ENCODE data around the gene ZNRF4. TPM values are rescaled to one million over a fixed set of nuclear protein-coding genes. Genes with fewer than 3 reads are reported as not detected.

The ZNRF4 gene
- total RNA-seq, 4 donors from 2014 or later = not detected

DNA sequence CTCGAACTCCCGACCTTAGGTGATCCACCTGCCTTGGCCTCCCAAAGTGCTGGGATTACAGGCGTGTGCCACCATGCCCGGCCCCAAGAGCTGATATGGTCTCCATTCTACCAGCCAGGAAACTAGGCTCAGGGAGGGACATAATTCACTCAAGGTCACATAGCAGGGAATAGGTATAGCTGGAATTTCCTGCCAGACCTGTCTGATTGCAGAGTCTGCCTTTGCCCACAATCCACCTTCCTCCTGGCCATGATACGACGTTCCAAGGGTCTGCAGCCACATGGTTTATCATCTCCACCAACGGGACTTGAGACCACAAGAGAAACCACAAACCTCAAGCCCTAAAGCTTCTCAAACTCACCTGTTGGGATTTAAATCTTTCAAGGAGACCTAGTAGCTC, 32.0 kb downstream of the ZNRF4 start:
- H3K9me3 ChIP-seq = peaks cover 0 to 2% of the 10 kb centered on the region in 2 donors
- TF ChIP-seq, protein P1, sequence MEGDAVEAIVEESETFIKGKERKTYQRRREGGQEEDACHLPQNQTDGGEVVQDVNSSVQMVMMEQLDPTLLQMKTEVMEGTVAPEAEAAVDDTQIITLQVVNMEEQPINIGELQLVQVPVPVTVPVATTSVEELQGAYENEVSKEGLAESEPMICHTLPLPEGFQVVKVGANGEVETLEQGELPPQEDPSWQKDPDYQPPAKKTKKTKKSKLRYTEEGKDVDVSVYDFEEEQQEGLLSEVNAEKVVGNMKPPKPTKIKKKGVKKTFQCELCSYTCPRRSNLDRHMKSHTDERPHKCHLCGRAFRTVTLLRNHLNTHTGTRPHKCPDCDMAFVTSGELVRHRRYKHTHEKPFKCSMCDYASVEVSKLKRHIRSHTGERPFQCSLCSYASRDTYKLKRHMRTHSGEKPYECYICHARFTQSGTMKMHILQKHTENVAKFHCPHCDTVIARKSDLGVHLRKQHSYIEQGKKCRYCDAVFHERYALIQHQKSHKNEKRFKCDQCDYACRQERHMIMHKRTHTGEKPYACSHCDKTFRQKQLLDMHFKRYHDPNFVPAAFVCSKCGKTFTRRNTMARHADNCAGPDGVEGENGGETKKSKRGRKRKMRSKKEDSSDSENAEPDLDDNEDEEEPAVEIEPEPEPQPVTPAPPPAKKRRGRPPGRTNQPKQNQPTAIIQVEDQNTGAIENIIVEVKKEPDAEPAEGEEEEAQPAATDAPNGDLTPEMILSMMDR (IDR thresholded peaks at IDR 0.05) = no peak
- no peak for TF ChIP-seq POLR2A (IDR thresholded peaks at IDR 0.05)
- H3K36me3 ChIP-seq = no peaks in the 10 kb centered on the region
- no peaks in the 10 kb centered on the region for H3K4me1 ChIP-seq
- intact Hi-C loops (cut with DNase I; ENCODE audit: low total_unique reads) = no loop called here
- no peak overlapping the region for H3K4me3 ChIP-seq
- no peak for DNase-seq
- no peak overlapping the region for H3K27ac ChIP-seq
- H3K27me3 ChIP-seq = peaks cover 0 to 5% of the 10 kb centered on the region in 2 donors

DNA sequence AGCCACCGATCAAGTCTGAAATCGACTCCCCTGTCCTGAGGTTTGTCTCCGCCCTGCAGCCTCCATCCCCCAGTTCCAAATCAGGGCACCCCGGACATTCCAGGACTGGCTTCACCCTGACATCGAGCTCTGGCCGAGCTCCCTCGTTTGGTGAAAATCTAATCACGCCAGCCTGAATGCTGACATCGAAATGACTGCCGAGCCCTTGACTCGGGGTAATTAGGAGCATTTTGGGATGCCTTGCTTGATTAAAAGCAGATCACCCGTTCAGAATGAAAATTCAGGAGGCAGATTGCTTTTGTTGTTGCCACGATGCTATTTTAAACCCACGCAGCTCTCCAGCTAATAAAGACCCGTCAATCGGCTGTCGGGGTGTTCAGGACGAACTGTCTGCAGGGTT, 34.3 kb downstream of the ZNRF4 start:
- intact Hi-C loops (cut with DNase I; ENCODE audit: low total_unique reads) = no loop called here
- no peak for DNase-seq
- Histone ChIP-seq H3K4me3 (no peak overlapping the region), H3K4me1 (no peaks in the 10 kb centered on the region), H3K36me3 (no peaks in the 10 kb centered on the region), H3K27me3 (peaks cover 0 to 5% of the 10 kb centered on the region in 2 donors), H3K9me3 (no peaks in the 10 kb centered on the region), H3K27ac (no peak overlapping the region)
- no peak for TF ChIP-seq POLR2A (IDR thresholded peaks at IDR 0.05)
- TF ChIP-seq, protein P1 (IDR thresholded peaks at IDR 0.05) = no peak

DNA sequence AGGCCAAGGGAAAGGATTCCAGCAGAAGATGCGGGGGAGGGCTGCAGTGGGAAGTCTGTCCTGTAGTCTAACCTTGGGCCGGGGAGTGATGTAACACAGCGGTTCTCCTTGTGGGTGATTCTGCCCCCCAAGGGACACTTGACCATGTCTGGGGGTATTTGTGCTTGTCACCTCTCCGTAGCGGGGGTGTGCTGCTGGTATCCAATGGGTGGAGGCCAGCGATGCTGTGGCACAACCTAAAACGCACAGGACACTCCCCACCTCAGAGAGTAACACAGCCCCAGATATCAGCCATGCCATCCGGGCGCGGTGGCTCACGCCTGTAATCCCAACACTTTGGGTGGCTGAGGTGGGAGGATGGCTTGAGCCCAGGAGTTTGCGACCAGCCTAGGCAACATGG, 36.3 kb downstream of the ZNRF4 start:
- Histone ChIP-seq H3K27ac (no peak overlapping the region), H3K4me1 (no peaks in the 10 kb centered on the region), H3K4me3 (no peak overlapping the region), H3K36me3 (no peaks in the 10 kb centered on the region), H3K9me3 (no peaks in the 10 kb centered on the region), H3K27me3 (peaks cover 0 to 5% of the 10 kb centered on the region in 2 donors)
- intact Hi-C loops (cut with DNase I; ENCODE audit: low total_unique reads) = no loop called here
- no peak for DNase-seq
- TF ChIP-seq, protein P1 (IDR thresholded peaks at IDR 0.05) = no peak
- no peak for TF ChIP-seq POLR2A (IDR thresholded peaks at IDR 0.05)

DNA sequence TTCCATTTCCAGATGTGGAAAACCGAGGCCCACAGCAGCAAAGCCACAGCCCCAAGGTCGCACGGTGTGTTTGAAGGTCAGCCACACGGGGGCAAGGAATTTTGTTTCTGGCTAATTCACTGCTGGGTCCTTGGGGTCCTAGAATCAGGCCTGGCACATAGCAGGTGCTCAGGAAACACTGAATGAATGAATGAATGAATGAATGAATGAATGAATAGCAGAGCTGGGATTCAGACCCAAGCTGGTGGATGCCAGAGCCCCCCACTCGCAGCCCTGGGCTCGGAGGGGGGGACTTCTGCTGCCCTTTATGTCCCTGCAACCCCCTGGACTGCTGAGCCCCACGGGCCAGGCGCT, 37.0 kb downstream of the ZNRF4 start:
- H3K36me3 ChIP-seq = no peaks in the 10 kb centered on the region
- DNase-seq = no peak
- no peak overlapping the region for H3K27ac ChIP-seq
- no peaks in the 10 kb centered on the region for H3K9me3 ChIP-seq
- intact Hi-C loops (cut with DNase I; ENCODE audit: low total_unique reads) = no loop called here
- H3K4me1 ChIP-seq = no peaks in the 10 kb centered on the region
- H3K27me3 ChIP-seq = peaks cover 0 to 5% of the 10 kb centered on the region in 2 donors
- H3K4me3 ChIP-seq = no peak overlapping the region
- no peak for TF ChIP-seq POLR2A (IDR thresholded peaks at IDR 0.05)
- TF ChIP-seq, protein P1 (IDR thresholded peaks at IDR 0.05) = no peak

DNA sequence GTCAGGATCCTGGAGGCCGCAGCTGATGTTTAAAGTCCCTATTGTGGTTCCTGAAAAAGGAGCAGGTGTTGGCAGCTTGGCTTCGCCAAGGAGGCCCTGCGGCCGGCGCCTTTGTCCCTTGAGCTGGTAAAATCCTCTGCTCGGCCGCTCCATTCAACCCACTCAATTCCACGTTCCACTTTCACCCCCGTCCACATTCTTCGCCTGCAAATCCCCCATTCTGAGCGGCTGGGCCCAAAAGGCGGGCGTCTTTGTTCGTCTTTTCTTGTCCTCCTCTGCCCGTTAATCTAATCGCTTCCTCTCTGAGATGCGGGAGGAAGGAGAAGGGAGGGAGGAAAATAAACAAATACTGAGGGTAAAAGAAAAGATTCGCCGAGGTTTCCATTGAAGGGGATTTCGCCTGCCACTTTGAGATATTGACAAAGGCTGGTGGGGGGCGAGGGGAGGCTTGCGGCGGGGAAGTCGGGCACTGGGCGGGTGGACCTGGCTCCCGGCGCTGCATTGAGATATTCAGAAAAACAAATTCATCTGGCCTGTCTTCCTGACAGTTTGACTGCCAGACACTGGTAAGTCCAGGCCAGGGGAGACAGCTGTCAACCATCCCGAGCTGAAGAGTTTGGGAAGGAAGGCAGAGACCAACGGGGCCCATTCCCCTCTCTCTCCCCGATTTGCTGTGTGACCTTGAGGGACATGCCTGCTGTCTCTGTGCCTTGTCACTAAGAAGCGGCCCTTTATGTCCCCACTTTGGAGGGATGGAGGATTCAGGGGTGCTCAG, 37.6 kb downstream of the ZNRF4 start:
- Histone ChIP-seq H3K9me3 (no peaks in the 10 kb centered on the region), H3K4me1 (no peaks in the 10 kb centered on the region), H3K27me3 (peaks cover 0 to 5% of the 10 kb centered on the region in 2 donors), H3K36me3 (no peaks in the 10 kb centered on the region), H3K27ac (no peak overlapping the region), H3K4me3 (no peak overlapping the region)
- TF ChIP-seq, protein P1 (IDR thresholded peaks at IDR 0.05) = no peak
- TF ChIP-seq POLR2A (IDR thresholded peaks at IDR 0.05) = no peak
- intact Hi-C loops (cut with DNase I; ENCODE audit: low total_unique reads) = no loop called here
- no peak for DNase-seq

All from uterus (tissue), 4 donors.